ENCODE measurements around the gene FNDC3B.
"Not testable (repeated sequence)": the region's sequence is repeated elsewhere in the genome, so short reads cannot be mapped to it uniquely, and the experiment has no call there.

FNDC3B gene

GRCh38 chr3:172251211-172251610 is 211.8 kb downstream of the FNDC3B start:
- DNase-seq, result no peak

- no peak for DNase-seq
Measured at GRCh38 chr3:172253200-172253599, 213.8 kb downstream of the FNDC3B start.

GRCh38 chr3:172254542-172254941 is 215.2 kb downstream of the FNDC3B start:
- DNase-seq, result no peak

- DNase-seq, result not testable (repeated sequence)
Measured at GRCh38 chr3:172255321-172255720, 215.9 kb downstream of the FNDC3B start.

GRCh38 chr3:172256101-172256734 is 216.8 kb downstream of the FNDC3B start:
- no peak for DNase-seq

GRCh38 chr3:172257648-172258400 is 218.4 kb downstream of the FNDC3B start:
- DNase-seq, result no peak

- no peak for DNase-seq
Measured at GRCh38 chr3:172258624-172259023, 219.2 kb downstream of the FNDC3B start.

- no peak for DNase-seq
Measured at GRCh38 chr3:172259111-172259541, 219.7 kb downstream of the FNDC3B start.

GRCh38 chr3:172259726-172260248 is 220.4 kb downstream of the FNDC3B start:
- no peak for DNase-seq

- DNase-seq, result no peak
Measured at GRCh38 chr3:172260381-172260780, 221.0 kb downstream of the FNDC3B start.

- DNase-seq, result no peak
Measured at GRCh38 chr3:172261054-172261453, 221.7 kb downstream of the FNDC3B start.

- DNase-seq, result no peak
Measured at GRCh38 chr3:172262991-172263608, 223.7 kb downstream of the FNDC3B start.

GRCh38 chr3:172263781-172264486 is 224.6 kb downstream of the FNDC3B start:
- DNase-seq, result no peak

GRCh38 chr3:172266103-172266502 is 226.7 kb downstream of the FNDC3B start:
- DNase-seq, result no peak

GRCh38 chr3:172268425-172268824 is 229.0 kb downstream of the FNDC3B start:
- no peak for DNase-seq

- no peak for DNase-seq
Measured at GRCh38 chr3:172268868-172269267, 229.5 kb downstream of the FNDC3B start.

GRCh38 chr3:172270557-172271166 is 231.3 kb downstream of the FNDC3B start:
- no peak for DNase-seq

GRCh38 chr3:172271386-172271976 is 232.1 kb downstream of the FNDC3B start:
- DNase-seq, result no peak

- no peak for DNase-seq
Measured at GRCh38 chr3:172272698-172273097, 233.3 kb downstream of the FNDC3B start.

- no peak for DNase-seq
Measured at GRCh38 chr3:172273378-172273777, 234.0 kb downstream of the FNDC3B start.

GRCh38 chr3:172274906-172275305 is 235.5 kb downstream of the FNDC3B start:
- DNase-seq, result no peak

GRCh38 chr3:172275586-172275985 is 236.2 kb downstream of the FNDC3B start:
- DNase-seq, result no peak
